GM12878 (cell line): Measurements from ENCODE around the gene SYNRG. TPM values are rescaled to one million over a fixed set of nuclear protein-coding genes. Genes with fewer than 3 reads are reported as not detected.

Experiments
- ATAC-seq: fragments of 200-7000 bp; cut with Tn5 transposase; 3 replicates; pipeline ENCODE4 v1.9.1; 2020; ENCODE audit warnings: mild to moderate bottlenecking, moderate library complexity
- BruUV-seq: library from RNA; stranded (reverse); fragments of 400-500 nt; replicated peaks from 2 replicates; lab custom pipeline; 2021; lab: Mats Ljungman, UMichigan
- CTCF ChIA-PET: fragments of 300-600 bp; sonication (Branson Sonifier 250); formaldehyde crosslinking; extraction: SDS; loops from one replicate; lab custom pipeline; 2021; ENCODE audit warnings: inconsistent platforms; lab: Yijun Ruan, JAX
- POLR2A ChIA-PET: fragments of 350-600 bp; formaldehyde crosslinking; extraction: SDS; loops from one replicate; lab custom pipeline; 2021; ENCODE audit warnings: inconsistent platforms; lab: Charles Lee
- RAD21 ChIA-PET: fragments of 300-600 bp; sonication (Branson Sonifier 250); formaldehyde crosslinking; loops from one replicate; lab custom pipeline; 2023; ENCODE audit warnings: antibody characterized with exemption; ENCODE audit not compliant: unreplicated experiment; lab: Charles Lee
- SMC1A ChIA-PET: fragments of 300-600 bp; sonication (Branson Sonifier 250); formaldehyde crosslinking; loops from one replicate; lab custom pipeline; 2023; ENCODE audit not compliant: unreplicated experiment, uncharacterized antibody; lab: Charles Lee
- DNase-seq: peaks from one replicate; pipeline ENCODE4 v3.0.0-alpha.2; 2011; ENCODE audit warnings: low read depth, low spot score
- FAIRE-seq: peaks from 3 replicates; lab custom pipeline; 2011; peaks lifted over from hg19 to GRCh38; lab: Jason Lieb, UNC
- H2AFZ ChIP-seq: 2 replicates; pipeline ENCODE4 v1.6.0; 2011; ENCODE audit warnings: low read depth, low read length, control low read depth; ENCODE audit not compliant: control insufficient read depth
- H3K27ac ChIP-seq: 2 replicates; pipeline ENCODE4 v1.5.1; 2011; ENCODE audit warnings: control low read depth; ENCODE audit not compliant: control insufficient read depth, insufficient read depth
- H3K27me3 ChIP-seq, 2 experiments: replicated peaks in 1 of 2; 2 replicates each; pipeline versions ENCODE4 v1.6.0 to v1.6.1; 2011; ENCODE audit warnings: low read length in 1 of 2; ENCODE audit not compliant: control insufficient read depth in 2 of 2, insufficient read depth in 2 of 2
- H3K36me3 ChIP-seq, 2 experiments: 2 replicates each; pipeline ENCODE4 v1.5.1; 2011; ENCODE audit warnings: low read length in 1 of 2; ENCODE audit not compliant: control insufficient read depth in 2 of 2, insufficient read depth in 2 of 2
- H3K4me1 ChIP-seq: 2 replicates; pipeline ENCODE4 v1.6.1; 2011; ENCODE audit warnings: mild to moderate bottlenecking, low read length, moderate library complexity, mixed read lengths; ENCODE audit not compliant: control insufficient read depth, insufficient read depth
- H3K4me2 ChIP-seq: 2 replicates; pipeline ENCODE4 v1.6.0; 2011; ENCODE audit warnings: control low read depth; ENCODE audit not compliant: control insufficient read depth, insufficient read depth
- H3K4me3 ChIP-seq: fragments of 200-600 bp; sonication (generic); 2 replicates; pipeline ENCODE4 v1.5.1; 2016
- H3K79me2 ChIP-seq: 2 replicates; pipeline ENCODE4 v1.6.0; 2011; ENCODE audit warnings: low read length; ENCODE audit not compliant: control insufficient read depth, insufficient read depth
- H3K9ac ChIP-seq: 2 replicates; pipeline ENCODE4 v1.8.0; 2011; ENCODE audit warnings: low read length, control low read depth, mixed read lengths; ENCODE audit not compliant: control insufficient read depth, insufficient read depth
- H3K9me3 ChIP-seq: replicated peaks from 3 replicates; pipeline ENCODE4 v1.5.1; 2011; ENCODE audit warnings: mild to moderate bottlenecking, low read length; ENCODE audit not compliant: control insufficient read depth, insufficient read depth
- H4K20me1 ChIP-seq: 2 replicates; pipeline ENCODE4 v1.6.0; 2011; ENCODE audit not compliant: control insufficient read depth, insufficient read depth
- BRCA1 ChIP-seq: IDR thresholded peaks from 2 replicates; pipeline ENCODE4 v1.6.1; 2011; ENCODE audit warnings: low read depth, low read length, improper control_type of control experiment
- TARDBP ChIP-seq: IDR thresholded peaks from 2 replicates; pipeline ENCODE4 v1.6.1; 2016; ENCODE audit warnings: borderline replicate concordance
- WGBS: methylation state at CpG from one replicate; pipeline ENCODE4 v1.1.6; 2016; ENCODE audit warnings: low lambda C conversion rate; ENCODE audit not compliant: insufficient replicate concordance, insufficient coverage; ENCODE audit errors: missing lambda C conversion rate; 5-methylcytosine and 5-hydroxymethylcytosine counted together
- in situ Hi-C: fragments of 300-500 bp; cut with MboI; formaldehyde crosslinking; loops from 9 replicates; pipeline ENCODE4 v1.14.3; 2018; ENCODE audit warnings: mixed read lengths
- intact Hi-C: fragments of 100-400 bp; cut with micrococcal nuclease; formaldehyde crosslinking; loops from one replicate; pipeline ENCODE4 v1.14.2; 2022; ENCODE audit not compliant: unreplicated experiment
- polyA plus RNA-seq, 11 experiments: library from polyadenylated mRNA; depleted of rRNA in 4 of 11; unstranded in 6 of 11; stranded (reverse) in 5 of 11; fragments of >200 nt; fragmentation: Nextera tagmentation in 4 of 11; fragmentation: Illumina TruSeq in 1 of 11; extraction: Ambion mirVana in 4 of 11; extraction: Trizol in 1 of 11; gene quantifications; 1 replicate in 1 of 11; 2 replicates in 10 of 11; pipeline versions ENCODE4 v1.2.1 to v1.2.3, GENCODE V29; 2011 to 2016; ENCODE audit warnings: inconsistent platforms in 2 of 11, missing spikeins in 2 of 11, low read depth in 1 of 11
- total RNA-seq, 4 experiments: library from RNA; depleted of rRNA in 3 of 4; stranded (reverse); fragments of >200 nt in 3 of 4; fragmentation: Illumina TruSeq in 1 of 4; extraction: Trizol in 1 of 4; gene quantifications; 2 replicates each; pipeline versions ENCODE4 v1.2.1 to v1.2.3, GENCODE V29; 2013 to 2021
- TF ChIP-seq, protein P1 (sequence below): fragments of 450-650 bp; IDR thresholded peaks from 2 replicates; pipeline ENCODE4 v1.6.1; 2016; ENCODE audit warnings: mild to moderate bottlenecking
- TF ChIP-seq, protein P2 (sequence below), 3 experiments: IDR thresholded peaks in 2 of 3; conservative IDR thresholded peaks in 1 of 3; 2 replicates each; pipeline ENCODE4 v1.5.1; 2011; ENCODE audit warnings: low read depth in 3 of 3, low read length in 3 of 3, mild to moderate bottlenecking in 3 of 3, control low read depth in 2 of 3, moderate library complexity in 2 of 3, inconsistent platforms in 1 of 3, mixed read lengths in 1 of 3; ENCODE audit not compliant: control insufficient read depth in 2 of 3, insufficient read depth in 1 of 3; ENCODE audit errors: extremely low read depth in 1 of 3

SYNRG gene
- total and polyA plus RNA-seq, 10 of the 15 experiments (the other 5 are each of a cell fraction or from before 2014, with no cell fraction given) = 5.2 to 40.4 (median 26.7) TPM

GRCh38 chr17:37494971-37495370, 114.2 kb downstream of the SYNRG start:
- Histone ChIP-seq H2AFZ (no peak overlapping the region), H4K20me1 (no peaks in the 10 kb centered on the region), H3K4me2 (no peak overlapping the region), H3K4me3 (no peak overlapping the region), H3K36me3 (no peaks in the 10 kb centered on the region), H3K4me1 (peaks cover 3% of the 10 kb centered on the region; the same call in 1 of the 2 replicates), H3K9ac (no peak overlapping the region), H3K27me3 (no peaks in the 10 kb centered on the region), H3K27ac (no peak overlapping the region), H3K9me3 (no peaks in the 10 kb centered on the region), H3K79me2 (peaks cover 13% of the 10 kb centered on the region)
- CTCF ChIA-PET = no interaction called here
- POLR2A ChIA-PET = interaction anchor here (0.5 kb wide), 1 partner anchor 60 kb away, joined by 3 read pairs; no protein-coding TSS in a partner anchor
- in situ Hi-C loops = no loop called here
- FAIRE-seq (no peak), DNase-seq (no peak), ATAC-seq (no peak)
- BruUV-seq = no TSS peak
- no peak for TF ChIP-seq TARDBP
- TF ChIP-seq, protein P1, sequence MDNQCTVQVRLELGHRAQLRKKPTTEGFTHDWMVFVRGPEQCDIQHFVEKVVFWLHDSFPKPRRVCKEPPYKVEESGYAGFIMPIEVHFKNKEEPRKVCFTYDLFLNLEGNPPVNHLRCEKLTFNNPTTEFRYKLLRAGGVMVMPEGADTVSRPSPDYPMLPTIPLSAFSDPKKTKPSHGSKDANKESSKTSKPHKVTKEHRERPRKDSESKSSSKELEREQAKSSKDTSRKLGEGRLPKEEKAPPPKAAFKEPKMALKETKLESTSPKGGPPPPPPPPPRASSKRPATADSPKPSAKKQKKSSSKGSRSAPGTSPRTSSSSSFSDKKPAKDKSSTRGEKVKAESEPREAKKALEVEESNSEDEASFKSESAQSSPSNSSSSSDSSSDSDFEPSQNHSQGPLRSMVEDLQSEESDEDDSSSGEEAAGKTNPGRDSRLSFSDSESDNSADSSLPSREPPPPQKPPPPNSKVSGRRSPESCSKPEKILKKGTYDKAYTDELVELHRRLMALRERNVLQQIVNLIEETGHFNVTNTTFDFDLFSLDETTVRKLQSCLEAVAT = no peak
- TF ChIP-seq BRCA1 = no peak
- TF ChIP-seq, protein P2, sequence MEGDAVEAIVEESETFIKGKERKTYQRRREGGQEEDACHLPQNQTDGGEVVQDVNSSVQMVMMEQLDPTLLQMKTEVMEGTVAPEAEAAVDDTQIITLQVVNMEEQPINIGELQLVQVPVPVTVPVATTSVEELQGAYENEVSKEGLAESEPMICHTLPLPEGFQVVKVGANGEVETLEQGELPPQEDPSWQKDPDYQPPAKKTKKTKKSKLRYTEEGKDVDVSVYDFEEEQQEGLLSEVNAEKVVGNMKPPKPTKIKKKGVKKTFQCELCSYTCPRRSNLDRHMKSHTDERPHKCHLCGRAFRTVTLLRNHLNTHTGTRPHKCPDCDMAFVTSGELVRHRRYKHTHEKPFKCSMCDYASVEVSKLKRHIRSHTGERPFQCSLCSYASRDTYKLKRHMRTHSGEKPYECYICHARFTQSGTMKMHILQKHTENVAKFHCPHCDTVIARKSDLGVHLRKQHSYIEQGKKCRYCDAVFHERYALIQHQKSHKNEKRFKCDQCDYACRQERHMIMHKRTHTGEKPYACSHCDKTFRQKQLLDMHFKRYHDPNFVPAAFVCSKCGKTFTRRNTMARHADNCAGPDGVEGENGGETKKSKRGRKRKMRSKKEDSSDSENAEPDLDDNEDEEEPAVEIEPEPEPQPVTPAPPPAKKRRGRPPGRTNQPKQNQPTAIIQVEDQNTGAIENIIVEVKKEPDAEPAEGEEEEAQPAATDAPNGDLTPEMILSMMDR (IDR thresholded peaks at IDR 0.05 in 2 of 3, conservative IDR thresholded peaks at IDR 0.05 in 1 of 3; ENCODE audit: control insufficient read depth in 2 of 3, extremely low read depth in 1 of 3, insufficient read depth in 1 of 3, low read depth in 3 of 3, low read length in 3 of 3) = no peak
- RAD21 ChIA-PET = no interaction called here
- intact Hi-C loops = loop anchor here (5.0 kb wide), 1 partner anchor 88 kb away; the partner anchor contains the start of genes ACACA and TADA2A
- SMC1A ChIA-PET = interaction anchor here (0.7 to 1.1 kb wide), 3 partner anchors 9 to 155 kb away, joined by 3 to 4 read pairs (median 3); no protein-coding TSS in a partner anchor
- WGBS = 68% methylated on average over 7 of the region's 8 CpGs
